Large intestine (tissue), 3 donors: Measurements from ENCODE around the gene MCM8. TPM values are rescaled to one million over a fixed set of nuclear protein-coding genes. Genes with fewer than 3 reads are reported as not detected.

ENCODE experiments used
- DNase-seq, 2 donors: peaks; one replicate each; pipeline versions ENCODE4 v3.0.0 to v3.0.0-alpha.2; 2013
- H3K27ac ChIP-seq: one replicate; pipeline ENCODE4 v1.5.1; 2013; ENCODE audit warnings: low read length
- H3K27me3 ChIP-seq: 2 replicates; pipeline ENCODE4 v1.6.1; 2013; ENCODE audit warnings: low read length; ENCODE audit not compliant: control insufficient read depth, insufficient read depth
- H3K36me3 ChIP-seq: 2 replicates; pipeline ENCODE4 v1.6.1; 2013; ENCODE audit warnings: low read length; ENCODE audit not compliant: control insufficient read depth, insufficient read depth
- H3K4me1 ChIP-seq: one replicate; pipeline ENCODE4 v1.6.1; 2013; ENCODE audit warnings: low read length; ENCODE audit not compliant: control insufficient read depth, insufficient read depth
- H3K4me3 ChIP-seq: one replicate; pipeline ENCODE4 v1.5.1; 2013; ENCODE audit warnings: low read length
- H3K9me3 ChIP-seq: one replicate; pipeline ENCODE4 v1.6.1; 2013; ENCODE audit warnings: mild to moderate bottlenecking, low read depth, low read length, moderate library complexity; ENCODE audit not compliant: control insufficient read depth
- WGBS: methylation state at CpG from one replicate; pipeline ENCODE4 v1.1.5; 2013; ENCODE audit warnings: low lambda C conversion rate; ENCODE audit not compliant: insufficient coverage; 5-methylcytosine and 5-hydroxymethylcytosine counted together
- polyA plus RNA-seq: library from polyadenylated mRNA; unstranded; fragments of 120-200 nt; gene quantifications from one replicate; pipeline ENCODE4 v1.2.1, GENCODE V29; 2013

Gene MCM8
- polyA plus RNA-seq, 1 donor: 13.1 TPM

DNA sequence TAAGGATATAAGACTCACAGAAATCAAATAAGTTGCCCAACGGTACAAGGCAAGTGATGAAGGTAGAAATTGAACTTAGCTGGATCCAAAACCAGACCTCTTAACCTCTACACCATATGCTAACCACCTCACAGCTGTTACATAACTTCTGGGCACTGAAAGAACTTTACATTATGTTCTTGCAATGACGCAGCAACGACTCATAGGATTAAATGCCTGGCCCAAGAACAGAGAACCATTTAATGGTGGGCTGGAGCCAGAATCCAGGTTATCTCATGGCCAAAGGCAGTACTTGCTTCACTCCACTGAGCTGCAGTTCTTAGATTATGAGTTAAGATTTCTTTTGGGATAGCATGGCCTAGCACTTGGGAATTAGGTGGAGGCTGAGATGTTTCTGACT lies 4.5 kb upstream of the MCM8 start:
- no CpG with 5 or more reads among the region's 3 CpGs for WGBS
- no peak for DNase-seq
- H3K27me3 ChIP-seq: no peaks in the 10 kb centered on the region
- no peak overlapping the region for H3K4me3 ChIP-seq
- peaks cover 5% of the 10 kb centered on the region for H3K4me1 ChIP-seq
- H3K27ac ChIP-seq: no peak overlapping the region
- H3K36me3 ChIP-seq: peaks cover 43% of the 10 kb centered on the region
- H3K9me3 ChIP-seq: no peaks in the 10 kb centered on the region

DNA sequence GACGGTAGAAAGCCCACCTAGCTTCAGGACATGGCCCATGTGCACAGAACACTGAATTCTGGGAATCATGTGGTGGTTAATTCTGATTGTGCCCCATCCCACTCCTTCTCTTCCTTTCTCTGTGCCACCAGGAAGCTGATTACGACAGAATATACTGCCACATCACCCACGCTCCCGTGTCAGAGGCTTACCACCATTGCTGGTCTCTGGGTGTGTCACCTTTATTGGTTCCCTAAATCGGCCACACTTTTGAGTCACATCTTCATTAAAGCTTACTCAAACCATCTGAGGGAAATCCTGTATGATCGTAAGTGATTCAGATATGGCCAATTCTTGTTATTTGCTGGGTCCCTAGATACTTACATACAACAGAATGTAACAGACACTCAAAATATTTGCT lies 3.2 kb upstream of the MCM8 start:
- WGBS: no CpG with 5 or more reads among the region's 6 CpGs
- no peaks in the 10 kb centered on the region for H3K27me3 ChIP-seq
- no peak overlapping the region for H3K27ac ChIP-seq
- H3K9me3 ChIP-seq: no peaks in the 10 kb centered on the region
- no peak overlapping the region for H3K4me3 ChIP-seq
- H3K4me1 ChIP-seq: peaks cover 9% of the 10 kb centered on the region
- no peak for DNase-seq
- peaks cover 31% of the 10 kb centered on the region for H3K36me3 ChIP-seq

DNA sequence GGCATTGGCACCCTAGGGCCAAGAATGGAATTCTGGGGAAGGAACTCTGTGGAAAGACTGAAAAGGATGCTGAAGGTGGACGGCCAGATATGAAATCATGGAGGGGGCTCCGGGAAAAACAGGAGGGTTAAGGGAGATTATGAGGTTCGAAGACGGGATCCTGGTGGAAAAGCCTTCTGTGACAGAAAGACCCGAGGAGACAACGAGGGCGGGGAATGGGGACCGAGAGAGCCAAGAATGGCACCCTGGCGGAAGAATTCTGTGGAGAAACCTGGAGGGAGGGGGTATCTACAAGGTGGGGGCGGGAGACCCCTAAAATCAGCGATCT lies 545 bp upstream of the MCM8 start:
- peak overlapping the region; percentile 68 for H3K4me3 ChIP-seq
- peaks cover 33% of the 10 kb centered on the region for H3K36me3 ChIP-seq
- DNase-seq: no peak
- no peaks in the 10 kb centered on the region for H3K9me3 ChIP-seq
- no peaks in the 10 kb centered on the region for H3K27me3 ChIP-seq
- no CpG with 5 or more reads among the region's 11 CpGs for WGBS
- no peak overlapping the region for H3K27ac ChIP-seq
- H3K4me1 ChIP-seq: peaks cover 9% of the 10 kb centered on the region

DNA sequence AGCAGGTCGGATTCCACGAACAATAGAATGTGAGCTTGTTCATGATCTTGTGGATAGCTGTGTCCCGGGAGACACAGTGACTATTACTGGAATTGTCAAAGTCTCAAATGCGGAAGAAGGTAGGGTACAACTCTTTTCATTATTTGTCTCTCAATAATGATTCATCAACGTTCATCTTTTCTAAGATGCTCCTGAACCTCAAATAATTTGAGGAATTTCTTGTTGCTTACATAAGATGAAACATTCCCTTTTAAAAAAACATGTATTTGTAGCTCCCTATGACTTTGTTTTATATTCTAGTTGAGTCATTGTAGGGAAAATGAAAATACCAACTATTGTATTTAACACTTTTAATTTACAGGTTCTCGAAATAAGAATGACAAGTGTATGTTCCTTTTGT lies 17.0 kb downstream of the MCM8 start:
- DNase-seq: no peak
- no peaks in the 10 kb centered on the region for H3K9me3 ChIP-seq
- WGBS: 100% methylated on average over 1 of the region's 6 CpGs
- H3K36me3 ChIP-seq: peaks cover 23% of the 10 kb centered on the region
- H3K4me3 ChIP-seq: no peak overlapping the region
- peaks cover 4% of the 10 kb centered on the region for H3K4me1 ChIP-seq
- no peak overlapping the region for H3K27ac ChIP-seq
- no peaks in the 10 kb centered on the region for H3K27me3 ChIP-seq

DNA sequence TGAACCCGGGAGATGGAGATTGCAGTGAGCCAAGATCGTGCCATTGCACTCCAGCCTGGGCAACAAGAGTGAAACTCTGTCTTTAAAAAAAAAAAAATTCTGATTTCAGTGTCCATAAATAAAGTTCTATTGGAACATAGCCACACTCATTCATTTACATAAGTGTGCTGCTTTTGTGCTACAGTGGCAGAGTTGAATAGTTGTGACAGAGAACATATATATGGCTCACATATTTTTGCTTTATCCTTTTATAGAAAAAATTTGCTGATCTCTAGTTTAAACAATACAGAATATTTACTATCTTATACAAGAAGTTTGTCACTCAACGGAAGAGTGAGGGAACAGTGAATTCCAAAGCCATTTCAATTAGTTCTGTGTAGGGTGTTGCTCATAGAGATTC lies 18.0 kb downstream of the MCM8 start:
- H3K36me3 ChIP-seq: peaks cover 23% of the 10 kb centered on the region
- no peaks in the 10 kb centered on the region for H3K9me3 ChIP-seq
- no peaks in the 10 kb centered on the region for H3K27me3 ChIP-seq
- H3K27ac ChIP-seq: no peak overlapping the region
- no peak overlapping the region for H3K4me3 ChIP-seq
- DNase-seq: no peak
- peaks cover 10% of the 10 kb centered on the region for H3K4me1 ChIP-seq
- 100% methylated on average over 1 of the region's 3 CpGs for WGBS

DNA sequence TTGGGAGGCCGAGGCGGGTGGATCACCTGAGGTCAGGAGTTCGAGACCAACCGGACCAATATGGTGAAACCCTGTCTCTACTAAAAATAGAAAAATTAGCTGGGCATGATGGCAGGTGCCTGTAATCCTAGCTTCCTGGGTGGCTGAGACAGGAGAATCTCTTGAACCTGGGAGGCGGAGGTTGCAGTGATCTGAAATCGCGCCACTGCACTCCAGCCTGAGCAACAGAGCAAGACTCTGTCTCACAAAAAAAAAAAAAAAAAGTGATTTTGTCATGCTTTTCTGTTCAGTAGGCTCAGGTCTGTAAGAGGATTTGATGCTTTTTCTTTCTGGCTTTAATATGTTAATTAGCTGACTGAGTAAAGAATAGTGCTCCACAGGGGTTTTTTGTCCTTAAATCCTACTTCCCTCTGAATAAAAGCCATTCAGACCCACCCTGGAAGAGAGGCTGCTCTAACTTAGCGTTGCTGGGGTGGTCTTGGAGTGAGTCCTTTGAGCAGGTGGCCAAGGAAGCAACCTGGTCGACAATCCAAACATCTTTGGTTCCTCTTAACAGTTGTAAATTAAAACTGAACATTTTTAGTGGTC lies 19.0 kb downstream of the MCM8 start:
- H3K9me3 ChIP-seq: no peaks in the 10 kb centered on the region
- no peak overlapping the region for H3K4me3 ChIP-seq
- H3K27ac ChIP-seq: no peak overlapping the region
- DNase-seq: no peak
- WGBS: no CpG with 5 or more reads among the region's 9 CpGs
- H3K36me3 ChIP-seq: peaks cover 19% of the 10 kb centered on the region
- H3K27me3 ChIP-seq: no peaks in the 10 kb centered on the region
- H3K4me1 ChIP-seq: peaks cover 19% of the 10 kb centered on the region

DNA sequence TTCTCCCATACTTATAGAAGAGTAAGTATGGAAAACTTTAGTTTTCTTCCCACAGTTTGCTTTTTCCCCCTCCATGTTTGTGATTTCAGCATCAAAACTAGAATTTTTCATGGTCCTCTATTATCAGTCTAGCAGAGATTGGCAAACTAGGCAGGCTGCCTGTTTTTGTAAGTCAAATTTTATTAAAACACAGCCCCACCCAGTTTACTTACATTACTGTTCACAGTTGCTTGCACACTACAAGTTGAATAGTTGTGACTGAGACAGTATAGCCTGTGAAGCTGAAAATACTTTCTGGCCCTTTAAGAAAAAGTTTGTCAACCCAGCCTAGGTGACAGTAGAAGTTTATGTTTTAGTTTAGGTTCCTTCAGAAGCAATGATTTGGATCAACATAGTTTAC lies 19.5 kb downstream of the MCM8 start:
- Histone ChIP-seq H3K36me3 (peaks cover 17% of the 10 kb centered on the region), H3K27ac (no peak overlapping the region), H3K9me3 (no peaks in the 10 kb centered on the region), H3K4me1 (peaks cover 24% of the 10 kb centered on the region), H3K27me3 (no peaks in the 10 kb centered on the region), H3K4me3 (no peak overlapping the region)
- DNase-seq: no peak

DNA sequence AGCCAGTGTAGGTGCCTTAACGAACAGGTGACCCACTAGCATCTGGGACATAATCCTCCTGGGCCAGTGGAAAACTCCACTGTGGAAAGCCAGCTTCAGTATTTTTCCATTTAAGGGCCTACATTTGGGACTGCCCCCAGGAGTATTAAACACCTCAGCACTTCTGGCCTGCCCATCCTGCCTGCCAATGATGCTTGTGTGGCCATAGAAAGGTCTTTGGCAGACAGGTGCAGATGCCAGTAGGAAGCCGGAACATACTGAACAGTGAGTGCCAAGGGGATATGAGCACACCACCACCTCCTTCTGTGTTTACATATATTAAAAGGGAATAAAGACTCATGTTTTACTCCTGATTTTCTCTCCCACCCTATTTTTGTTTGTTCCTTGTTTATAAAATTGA lies 19.9 kb downstream of the MCM8 start:
- no peak for DNase-seq
- peaks cover 25% of the 10 kb centered on the region for H3K4me1 ChIP-seq
- H3K36me3 ChIP-seq: peaks cover 12% of the 10 kb centered on the region
- no peaks in the 10 kb centered on the region for H3K9me3 ChIP-seq
- H3K4me3 ChIP-seq: no peak overlapping the region
- H3K27me3 ChIP-seq: no peaks in the 10 kb centered on the region
- H3K27ac ChIP-seq: no peak overlapping the region
- 100% methylated on average over 1 of the region's 2 CpGs for WGBS

DNA sequence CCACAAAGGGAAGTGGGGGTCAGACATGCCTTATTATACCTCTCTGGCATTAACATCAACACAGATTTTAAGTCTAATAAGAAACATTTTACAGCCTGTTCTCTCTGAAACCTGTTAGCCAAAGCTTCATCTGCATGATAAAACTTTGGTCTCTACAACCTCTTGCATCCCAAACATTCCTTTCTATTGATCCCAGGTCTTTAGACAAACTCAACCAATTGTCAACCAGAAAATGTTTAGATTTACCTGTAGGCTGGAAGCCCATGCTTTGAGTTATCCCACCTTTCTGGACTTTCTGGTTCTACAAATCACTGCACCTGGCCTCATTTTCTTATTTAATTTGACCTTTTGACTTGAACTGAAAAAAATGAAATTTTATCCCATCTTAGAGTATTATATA lies 20.8 kb downstream of the MCM8 start:
- no peaks in the 10 kb centered on the region for H3K9me3 ChIP-seq
- peaks cover 25% of the 10 kb centered on the region for H3K4me1 ChIP-seq
- no peak overlapping the region for H3K27ac ChIP-seq
- no peak overlapping the region for H3K4me3 ChIP-seq
- H3K36me3 ChIP-seq: peaks cover 8% of the 10 kb centered on the region
- no peak for DNase-seq
- no peaks in the 10 kb centered on the region for H3K27me3 ChIP-seq

DNA sequence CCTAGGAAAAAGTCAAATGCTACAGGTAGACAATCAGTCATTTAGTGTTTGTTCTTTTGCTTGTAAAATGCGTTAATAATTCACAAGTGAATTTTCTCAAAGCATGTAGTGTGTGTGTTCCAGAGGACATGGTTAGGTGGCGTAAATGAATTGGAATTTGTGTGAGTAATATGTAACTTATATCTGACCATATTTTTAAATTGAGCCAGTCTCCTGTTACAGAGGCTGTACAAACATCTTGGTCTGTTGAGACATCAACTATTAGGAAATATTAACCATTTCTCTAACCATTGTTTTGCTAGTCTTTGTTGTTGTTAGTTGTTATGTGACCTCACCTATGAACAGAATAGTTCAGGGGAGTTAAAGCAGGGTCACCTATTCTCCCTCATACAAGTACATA lies 22.7 kb downstream of the MCM8 start:
- no peaks in the 10 kb centered on the region for H3K9me3 ChIP-seq
- DNase-seq: peak; percentile 76 to 90
- WGBS: 20% methylated on average over 1 of the region's 2 CpGs
- H3K27me3 ChIP-seq: no peaks in the 10 kb centered on the region
- peaks cover 3% of the 10 kb centered on the region for H3K36me3 ChIP-seq
- H3K27ac ChIP-seq: peak overlapping the region; percentile 80
- peaks cover 25% of the 10 kb centered on the region for H3K4me1 ChIP-seq
- H3K4me3 ChIP-seq: no peak overlapping the region

DNA sequence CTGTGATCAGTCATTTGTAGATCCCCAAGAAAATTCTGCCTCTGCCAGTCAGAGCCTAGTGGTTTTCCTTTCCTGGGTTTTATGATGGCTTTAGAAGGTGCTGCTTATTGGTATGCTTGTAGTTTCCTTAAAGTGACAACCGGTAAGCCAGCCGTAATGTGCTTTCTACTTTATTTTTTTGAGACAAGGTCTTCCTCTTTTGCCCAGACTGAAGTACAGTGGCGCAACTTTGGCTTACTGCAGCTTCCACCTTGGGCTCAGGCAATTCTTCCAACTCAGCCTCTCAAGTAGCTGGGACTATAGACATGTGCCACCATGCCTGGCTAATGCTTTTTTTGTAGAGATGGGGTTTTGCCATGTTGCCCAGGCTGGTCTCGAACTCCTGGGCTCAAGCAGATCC lies 23.5 kb downstream of the MCM8 start:
- WGBS: no CpG with 5 or more reads among the region's 4 CpGs
- Histone ChIP-seq H3K9me3 (no peaks in the 10 kb centered on the region), H3K27me3 (no peaks in the 10 kb centered on the region), H3K4me3 (no peak overlapping the region), H3K4me1 (peaks cover 25% of the 10 kb centered on the region), H3K27ac (peak overlapping the region; percentile 80), H3K36me3 (peaks cover 5% of the 10 kb centered on the region)
- DNase-seq: peak in 1 of 2 donors; percentile 13
